HCT116 (cell line): ENCODE data around the gene NT5C2. TPM values are rescaled to one million over a fixed set of nuclear protein-coding genes. Genes with fewer than 3 reads are reported as not detected.
"Not testable (repeated sequence)": the region's sequence is repeated elsewhere in the genome, so short reads cannot be mapped to it uniquely, and the experiment has no call there.

Experiments used
- ATAC-seq: fragments of 200-7000 bp; cut with Tn5 transposase; 2 replicates; pipeline ENCODE4 v1.9.1; 2020; ENCODE audit warnings: mild to moderate bottlenecking, moderate library complexity
- BruUV-seq: library from RNA; stranded (reverse); fragments of 400-500 nt; replicated peaks from 2 replicates; lab custom pipeline; 2021; lab: Mats Ljungman, UMichigan
- CTCF ChIA-PET: fragments of 300-600 bp; sonication (Branson Sonifier 250); formaldehyde crosslinking; loops from one replicate; lab custom pipeline; 2021; ENCODE audit warnings: antibody characterized with exemption; lab: Charles Lee
- POLR2A ChIA-PET: fragments of 300-600, 350-600 bp; sonication (Branson Sonifier 250); formaldehyde crosslinking; loops from one replicate; lab custom pipeline; 2021; ENCODE audit warnings: antibody characterized with exemption; lab: Charles Lee
- RAD21 ChIA-PET, 2 experiments: fragments of 300-600 bp; sonication (Branson Sonifier 250); formaldehyde crosslinking; loops; one replicate each; lab custom pipeline; 2023; ENCODE audit warnings: low total read pairs in 2 of 2; ENCODE audit not compliant: uncharacterized antibody in 2 of 2, unreplicated experiment in 2 of 2, low non-redundant PET in 1 of 2; lab: Charles Lee
- DNase-seq: peaks from one replicate; pipeline ENCODE4 v3.0.0-alpha.2; 2010; ENCODE audit warnings: low read depth, low spot score
- H2AFZ ChIP-seq: fragments of 200-600 bp; shearing (Covaris generic), sonication (generic); 2 replicates; pipeline ENCODE4 v1.6.1; 2017; ENCODE audit warnings: low read depth, mixed run types, mixed read lengths, antibody characterized with exemption, low read length; ENCODE audit not compliant: poor library complexity, severe bottlenecking
- H3K27ac ChIP-seq: 2 replicates; pipeline ENCODE4 v1.5.1; 2012; ENCODE audit warnings: low read depth, low read length
- H3K27me3 ChIP-seq: fragments of 200-600 bp; sonication (generic); 2 replicates; pipeline ENCODE4 v1.6.1; 2016; ENCODE audit warnings: mixed run types, low read length, mixed read lengths; ENCODE audit not compliant: insufficient read depth
- H3K36me3 ChIP-seq, 2 experiments: fragments of 200-500 bp in 1 of 2; fragments of 200-600 bp in 1 of 2; sonication (Bioruptor generic) in 1 of 2; sonication (generic) in 1 of 2; 2 replicates each; pipeline versions ENCODE4 v1.5.1 to v1.6.1; 2014 to 2016; ENCODE audit warnings: low read length in 2 of 2, inconsistent platforms in 1 of 2, mixed read lengths in 1 of 2, mixed run types in 1 of 2; ENCODE audit not compliant: insufficient read depth in 2 of 2, control insufficient read depth in 1 of 2
- H3K4me1 ChIP-seq, 2 experiments: fragments of 200-600 bp in 1 of 2; sonication (generic) in 1 of 2; 2 replicates each; pipeline versions ENCODE4 v1.5.1 to v1.6.1; 2012 to 2017; ENCODE audit warnings: low read length in 2 of 2, inconsistent platforms in 1 of 2, mild to moderate bottlenecking in 1 of 2, mixed read lengths in 1 of 2, mixed run types in 1 of 2, moderate library complexity in 1 of 2; ENCODE audit not compliant: insufficient read depth in 2 of 2, control insufficient read depth in 1 of 2
- H3K4me2 ChIP-seq: fragments of 200-600 bp; sonication (generic); 2 replicates; pipeline ENCODE4 v1.6.1; 2017; ENCODE audit warnings: mixed run types, low read length, mixed read lengths
- H3K4me3 ChIP-seq, 2 experiments: fragments of 200-600 bp in 1 of 2; sonication (generic) in 1 of 2; replicated peaks in 1 of 2; 2 replicates each; pipeline ENCODE4 v1.5.1; 2011 to 2016; ENCODE audit warnings: low read length in 2 of 2, control low read depth in 1 of 2, low read depth in 1 of 2, mild to moderate bottlenecking in 1 of 2, mixed read lengths in 1 of 2, mixed run types in 1 of 2
- H3K79me2 ChIP-seq: fragments of 200-600 bp; sonication (generic); 2 replicates; pipeline ENCODE4 v1.6.1; 2017; ENCODE audit warnings: mild to moderate bottlenecking, mixed run types, low read length, moderate library complexity, mixed read lengths; ENCODE audit not compliant: insufficient read depth
- H3K9ac ChIP-seq: fragments of 200-600 bp; sonication (generic); 2 replicates; pipeline ENCODE4 v1.6.1; 2016; ENCODE audit warnings: low read length, mixed read lengths
- H3K9me2 ChIP-seq: fragments of 200-600 bp; sonication (generic), shearing (Covaris generic); 2 replicates; pipeline ENCODE4 v1.6.1; 2017; ENCODE audit warnings: mixed run types, mild to moderate bottlenecking, moderate library complexity; ENCODE audit not compliant: insufficient read depth
- H3K9me3 ChIP-seq, 2 experiments: fragments of 200-500 bp in 1 of 2; fragments of 200-600 bp in 1 of 2; sonication (Bioruptor generic) in 1 of 2; sonication (generic) in 1 of 2; 2 replicates each; pipeline ENCODE4 v1.6.1; 2014 to 2017; ENCODE audit warnings: low read length in 2 of 2, mixed read lengths in 2 of 2, inconsistent platforms in 1 of 2, low read depth in 1 of 2, mild to moderate bottlenecking in 1 of 2, mixed run types in 1 of 2, moderate library complexity in 1 of 2; ENCODE audit not compliant: control insufficient read depth in 1 of 2, insufficient read depth in 1 of 2
- H4K20me1 ChIP-seq: fragments of 200-600 bp; sonication (generic), shearing (Covaris generic); 2 replicates; pipeline ENCODE4 v1.6.1; 2017; ENCODE audit warnings: mixed run types, mild to moderate bottlenecking, moderate library complexity; ENCODE audit not compliant: insufficient read depth
- EZH2 ChIP-seq: fragments of 200-600 bp; sonication (generic); IDR thresholded peaks from 2 replicates; pipeline ENCODE4 v1.6.1; 2017; ENCODE audit warnings: antibody characterized with exemption, mixed run types
- SIN3A ChIP-seq: IDR thresholded peaks from 2 replicates; pipeline ENCODE4 v1.6.1; 2012; ENCODE audit warnings: low read depth
- intact Hi-C: fragments of 100-400 bp; cut with micrococcal nuclease; formaldehyde crosslinking; loops from 2 replicates; pipeline ENCODE4 v1.10.0; 2022
- total RNA-seq: library from RNA; stranded (reverse); gene quantifications from one replicate; pipeline ENCODE4 v1.2.1, GENCODE V29; 2021; ENCODE audit not compliant: unreplicated experiment

The NT5C2 gene
- total RNA-seq, 1 experiment from 2014 or later, result 63.0 TPM

DNA sequence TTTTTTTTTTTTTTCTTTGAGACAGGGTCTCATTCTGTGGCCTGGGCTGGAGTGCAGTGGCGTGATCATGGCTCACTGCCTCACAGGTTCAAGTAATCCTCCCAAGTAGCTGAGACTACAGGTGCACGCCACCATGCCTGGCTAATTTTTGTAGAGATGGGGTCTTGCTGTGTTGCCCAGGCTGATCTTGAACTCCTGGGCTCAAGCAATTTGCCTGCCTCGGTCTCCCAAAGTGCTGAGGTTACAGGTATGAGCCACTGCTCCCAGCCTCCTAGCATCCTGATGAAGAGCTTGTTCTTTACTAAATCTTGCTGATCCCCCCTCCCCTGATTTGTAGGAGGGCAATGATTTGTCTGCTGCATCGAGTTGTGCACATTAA is 126.0 kb downstream of the NT5C2 start:
- H3K4me2 ChIP-seq, intact Hi-C loops, H2AFZ ChIP-seq, H4K20me1 ChIP-seq, H3K9ac ChIP-seq, BruUV-seq, H3K79me2 ChIP-seq, H3K27ac ChIP-seq, ATAC-seq, H3K27me3 ChIP-seq, H3K4me1 ChIP-seq, H3K4me3 ChIP-seq, H3K36me3 ChIP-seq, H3K9me3 ChIP-seq, POLR2A ChIA-PET, H3K9me2 ChIP-seq, DNase-seq, RAD21 ChIA-PET: not testable (repeated sequence)
- CTCF ChIA-PET, result interaction anchor here (1.5 kb wide), 1 partner anchor 150 kb away, joined by 6 read pairs; no protein-coding TSS in a partner anchor

DNA sequence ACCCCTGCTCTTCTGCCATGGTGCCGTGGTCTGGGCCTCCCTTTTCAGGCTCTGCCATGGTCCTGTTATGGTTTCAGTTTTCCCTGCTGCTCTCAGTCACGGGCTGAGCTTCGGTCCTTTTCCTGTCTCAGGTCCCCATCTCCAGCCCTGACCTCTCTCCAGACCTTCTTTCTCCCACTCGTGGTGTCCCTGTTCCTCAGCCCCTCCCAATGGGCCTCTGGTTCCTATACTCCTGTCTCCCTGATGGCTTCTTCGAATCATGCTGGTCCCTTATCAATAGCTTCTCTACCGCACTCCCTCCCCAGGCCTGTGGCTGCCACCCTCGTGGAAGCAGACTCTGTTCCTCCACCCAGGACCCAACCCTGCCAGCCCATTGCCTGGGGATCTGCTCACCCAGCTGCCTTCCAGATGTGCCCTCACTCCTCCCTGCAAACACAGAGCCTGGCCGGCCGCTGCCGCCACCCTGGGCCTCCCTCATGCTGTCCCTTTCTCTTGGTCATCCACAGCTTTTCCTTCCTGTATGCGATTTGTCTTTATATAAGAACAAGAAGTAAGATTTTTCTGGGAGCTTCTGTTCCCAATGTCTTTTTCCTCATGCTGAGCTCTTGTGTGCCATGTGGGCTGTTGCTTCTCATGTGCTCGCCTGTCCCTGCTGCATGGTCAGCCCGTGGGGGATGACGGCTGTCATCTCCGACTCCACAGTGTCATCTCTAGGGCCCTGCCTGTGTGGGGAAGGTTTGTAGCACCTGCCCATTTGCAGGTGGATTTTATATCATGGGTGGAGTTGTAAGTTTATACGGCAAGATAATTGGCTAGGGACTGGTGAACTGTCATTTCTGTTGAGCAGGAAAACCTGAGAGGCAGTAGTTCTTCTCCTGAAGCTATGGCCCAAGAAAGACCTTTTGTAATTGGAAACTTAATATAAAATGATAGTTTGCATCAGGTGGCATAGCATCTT is 126.7 kb downstream of the NT5C2 start:
- DNase-seq, result no peak
- POLR2A ChIA-PET, result no interaction called here
- RAD21 ChIA-PET, result no interaction called here

More for the DNA sequence above, 126.7 kb downstream of the NT5C2 start:
- H4K20me1 ChIP-seq, result no peaks in the 10 kb centered on the region
- H3K9me2 ChIP-seq, result no peaks in the 10 kb centered on the region
- H3K79me2 ChIP-seq, result no peaks in the 10 kb centered on the region
- peaks cover 3 to 6% of the 10 kb centered on the region in 2 experiments; a peak in 1 of 4 replicates for H3K4me1 ChIP-seq
- CTCF ChIA-PET, result interaction anchor here (1.1 to 1.5 kb wide), 2 partner anchors 149 to 150 kb away, joined by 4 to 6 read pairs; partner anchors contain the start of gene CNNM2
- no peak overlapping the region for H2AFZ ChIP-seq
- H3K9me3 ChIP-seq, result no peaks in the 10 kb centered on the region
- no peak overlapping the region for H3K9ac ChIP-seq
- intact Hi-C loops, result no loop called here
- no peaks in the 10 kb centered on the region for H3K36me3 ChIP-seq
- no peak overlapping the region for H3K4me3 ChIP-seq
- H3K4me2 ChIP-seq, result no peak overlapping the region
- H3K27ac ChIP-seq, result no peak overlapping the region
- no peak for ATAC-seq
- no peaks in the 10 kb centered on the region for H3K27me3 ChIP-seq
- no TSS peak for BruUV-seq
- TF ChIP-seq EZH2 (no peak), SIN3A (no peak)
